ENCODE data around the gene TSKS.

Gene TSKS

DNA sequence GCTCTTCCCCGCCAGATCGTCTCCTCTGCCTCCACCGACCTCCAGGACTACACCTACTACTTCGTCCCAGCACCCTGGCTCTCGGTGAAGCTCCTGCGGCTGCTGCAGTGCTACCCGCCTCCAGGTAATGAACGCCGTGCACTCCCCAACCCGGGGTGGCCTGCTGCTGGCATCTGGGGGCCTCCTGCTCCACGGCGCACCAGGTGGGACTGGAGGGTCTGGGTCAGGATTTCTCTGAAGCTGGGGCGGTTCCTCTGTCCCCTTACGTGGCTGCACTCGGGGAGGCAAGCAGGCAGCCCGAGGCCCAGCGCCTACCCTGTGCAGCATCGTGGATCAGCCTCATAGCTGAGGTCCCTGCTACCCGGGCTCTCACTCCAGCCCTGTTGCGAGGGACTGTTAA, 32.5 kb upstream of the TSKS start:
- Histone ChIP-seq H3K9me3 (ENCODE audit: control insufficient read depth, low read length) (no peaks in the 10 kb centered on the region), H3K27me3 (replicated peaks; ENCODE audit: control insufficient read depth, insufficient read depth, low read length, poor library complexity, severe bottlenecking) (no peaks in the 10 kb centered on the region), H3K4me3 (ENCODE audit: insufficient read depth, low read depth, low read length, poor library complexity, severe bottlenecking) (no peak overlapping the region), H3K4me1 (ENCODE audit: control insufficient read depth, insufficient read depth, low read length, poor library complexity, severe bottlenecking) (no peaks in the 10 kb centered on the region), H3K27ac (ENCODE audit: insufficient read depth, low read length, poor library complexity, severe bottlenecking) (no peak overlapping the region), H3K36me3 (ENCODE audit: control insufficient read depth, insufficient read depth, low read length) (peaks cover 69% of the 10 kb centered on the region)
- no peak for DNase-seq

DNA sequence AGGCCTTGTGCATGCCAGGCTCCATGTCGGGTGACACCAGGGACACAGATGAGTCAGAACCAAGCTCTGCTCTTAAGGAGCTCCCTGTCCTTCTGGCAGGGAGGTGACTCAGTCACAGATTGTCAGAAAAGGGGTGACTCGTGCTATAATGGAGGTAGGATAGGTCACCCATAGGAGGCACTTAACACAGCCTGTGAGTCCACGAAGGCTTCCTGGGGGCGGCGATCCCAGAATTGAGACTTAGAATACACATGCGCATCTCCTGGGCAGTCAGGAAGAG, 30.4 kb upstream of the TSKS start:
- Histone ChIP-seq H3K27ac (ENCODE audit: insufficient read depth, low read length, poor library complexity, severe bottlenecking) (no peak overlapping the region), H3K36me3 (ENCODE audit: control insufficient read depth, insufficient read depth, low read length) (peaks cover 57% of the 10 kb centered on the region), H3K4me3 (ENCODE audit: insufficient read depth, low read depth, low read length, poor library complexity, severe bottlenecking) (no peak overlapping the region), H3K27me3 (replicated peaks; ENCODE audit: control insufficient read depth, insufficient read depth, low read length, poor library complexity, severe bottlenecking) (no peaks in the 10 kb centered on the region), H3K9me3 (ENCODE audit: control insufficient read depth, low read length) (no peaks in the 10 kb centered on the region), H3K4me1 (ENCODE audit: control insufficient read depth, insufficient read depth, low read length, poor library complexity, severe bottlenecking) (no peaks in the 10 kb centered on the region)
- DNase-seq: no peak

- Histone ChIP-seq H3K36me3 (ENCODE audit: control insufficient read depth, insufficient read depth, low read length) (peaks cover 52% of the 10 kb centered on the region), H3K4me3 (ENCODE audit: insufficient read depth, low read depth, low read length, poor library complexity, severe bottlenecking) (no peak overlapping the region), H3K4me1 (ENCODE audit: control insufficient read depth, insufficient read depth, low read length, poor library complexity, severe bottlenecking) (no peaks in the 10 kb centered on the region), H3K9me3 (ENCODE audit: control insufficient read depth, low read length) (no peaks in the 10 kb centered on the region), H3K27me3 (replicated peaks; ENCODE audit: control insufficient read depth, insufficient read depth, low read length, poor library complexity, severe bottlenecking) (no peaks in the 10 kb centered on the region), H3K27ac (ENCODE audit: insufficient read depth, low read length, poor library complexity, severe bottlenecking) (no peak overlapping the region)
- DNase-seq: no peak
These were observed 29.9 kb upstream of the TSKS start for GRCh38 chr19:49792829-49793560.

- Histone ChIP-seq H3K36me3 (ENCODE audit: control insufficient read depth, insufficient read depth, low read length) (peaks cover 46% of the 10 kb centered on the region), H3K4me3 (ENCODE audit: insufficient read depth, low read depth, low read length, poor library complexity, severe bottlenecking) (no peak overlapping the region), H3K9me3 (ENCODE audit: control insufficient read depth, low read length) (no peaks in the 10 kb centered on the region), H3K4me1 (ENCODE audit: control insufficient read depth, insufficient read depth, low read length, poor library complexity, severe bottlenecking) (no peaks in the 10 kb centered on the region), H3K27ac (ENCODE audit: insufficient read depth, low read length, poor library complexity, severe bottlenecking) (no peak overlapping the region), H3K27me3 (replicated peaks; ENCODE audit: control insufficient read depth, insufficient read depth, low read length, poor library complexity, severe bottlenecking) (no peaks in the 10 kb centered on the region)
- DNase-seq: no peak
These were observed 28.8 kb upstream of the TSKS start for GRCh38 chr19:49791776-49792445.

DNA sequence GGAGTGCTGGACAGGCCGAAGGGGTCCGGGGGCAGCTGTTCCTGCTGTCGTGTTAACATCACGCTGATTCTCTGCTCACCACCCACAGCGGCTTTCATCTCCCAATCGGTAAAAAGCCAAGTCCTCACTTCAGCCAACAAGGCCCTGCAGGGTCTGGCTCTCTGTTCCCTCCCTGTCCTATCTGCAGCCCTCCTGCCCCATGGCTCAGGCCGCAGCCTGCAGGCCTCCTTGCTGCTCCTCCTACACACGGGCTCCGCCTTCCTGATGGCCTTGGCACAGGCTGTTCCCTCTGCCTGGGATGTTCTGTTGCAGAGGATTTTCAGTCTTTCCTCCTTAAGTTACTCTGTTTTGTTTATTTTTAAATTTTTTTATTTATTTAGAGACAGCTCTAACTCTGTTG, 27.8 kb upstream of the TSKS start:
- no peak for DNase-seq
- Histone ChIP-seq H3K4me1 (ENCODE audit: control insufficient read depth, insufficient read depth, low read length, poor library complexity, severe bottlenecking) (no peaks in the 10 kb centered on the region), H3K9me3 (ENCODE audit: control insufficient read depth, low read length) (no peaks in the 10 kb centered on the region), H3K36me3 (ENCODE audit: control insufficient read depth, insufficient read depth, low read length) (peaks cover 41% of the 10 kb centered on the region), H3K27me3 (replicated peaks; ENCODE audit: control insufficient read depth, insufficient read depth, low read length, poor library complexity, severe bottlenecking) (no peaks in the 10 kb centered on the region), H3K27ac (ENCODE audit: insufficient read depth, low read length, poor library complexity, severe bottlenecking) (no peak overlapping the region), H3K4me3 (ENCODE audit: insufficient read depth, low read depth, low read length, poor library complexity, severe bottlenecking) (no peak overlapping the region)

- Histone ChIP-seq H3K4me1 (ENCODE audit: control insufficient read depth, insufficient read depth, low read length, poor library complexity, severe bottlenecking) (no peaks in the 10 kb centered on the region), H3K9me3 (ENCODE audit: control insufficient read depth, low read length) (no peaks in the 10 kb centered on the region), H3K27ac (ENCODE audit: insufficient read depth, low read length, poor library complexity, severe bottlenecking) (no peak overlapping the region), H3K4me3 (ENCODE audit: insufficient read depth, low read depth, low read length, poor library complexity, severe bottlenecking) (no peak overlapping the region), H3K27me3 (replicated peaks; ENCODE audit: control insufficient read depth, insufficient read depth, low read length, poor library complexity, severe bottlenecking) (no peaks in the 10 kb centered on the region), H3K36me3 (ENCODE audit: control insufficient read depth, insufficient read depth, low read length) (peaks cover 31% of the 10 kb centered on the region)
- DNase-seq: no peak
These were observed 25.8 kb upstream of the TSKS start for GRCh38 chr19:49788857-49789256.

- Histone ChIP-seq H3K9me3 (ENCODE audit: control insufficient read depth, low read length) (no peaks in the 10 kb centered on the region), H3K27ac (ENCODE audit: insufficient read depth, low read length, poor library complexity, severe bottlenecking) (no peak overlapping the region), H3K27me3 (replicated peaks; ENCODE audit: control insufficient read depth, insufficient read depth, low read length, poor library complexity, severe bottlenecking) (no peaks in the 10 kb centered on the region), H3K4me1 (ENCODE audit: control insufficient read depth, insufficient read depth, low read length, poor library complexity, severe bottlenecking) (no peaks in the 10 kb centered on the region), H3K4me3 (ENCODE audit: insufficient read depth, low read depth, low read length, poor library complexity, severe bottlenecking) (no peak overlapping the region), H3K36me3 (ENCODE audit: control insufficient read depth, insufficient read depth, low read length) (peaks cover 28% of the 10 kb centered on the region)
- DNase-seq: no peak
These were observed 24.6 kb upstream of the TSKS start for GRCh38 chr19:49787746-49788145.

- peaks cover 28% of the 10 kb centered on the region for H3K36me3 ChIP-seq (ENCODE audit: control insufficient read depth, insufficient read depth, low read length)
- H3K4me1 ChIP-seq (ENCODE audit: control insufficient read depth, insufficient read depth, low read length, poor library complexity, severe bottlenecking): no peaks in the 10 kb centered on the region
These were observed 23.3 kb upstream of the TSKS start for GRCh38 chr19:49786376-49786820.

GRCh38 chr19:49782515-49782914, 19.4 kb upstream of the TSKS start:
- H3K27me3 ChIP-seq (replicated peaks; ENCODE audit: control insufficient read depth, insufficient read depth, low read length, poor library complexity, severe bottlenecking): no peaks in the 10 kb centered on the region
- H3K27ac ChIP-seq (ENCODE audit: insufficient read depth, low read length, poor library complexity, severe bottlenecking): no peak overlapping the region

More at GRCh38 chr19:49786376-49786820, 23.3 kb upstream of the TSKS start:
- Histone ChIP-seq H3K4me3 (ENCODE audit: insufficient read depth, low read depth, low read length, poor library complexity, severe bottlenecking) (no peak overlapping the region), H3K9me3 (ENCODE audit: control insufficient read depth, low read length) (no peaks in the 10 kb centered on the region), H3K27ac (ENCODE audit: insufficient read depth, low read length, poor library complexity, severe bottlenecking) (no peak overlapping the region), H3K27me3 (replicated peaks; ENCODE audit: control insufficient read depth, insufficient read depth, low read length, poor library complexity, severe bottlenecking) (no peaks in the 10 kb centered on the region)
- DNase-seq: no peak

DNA sequence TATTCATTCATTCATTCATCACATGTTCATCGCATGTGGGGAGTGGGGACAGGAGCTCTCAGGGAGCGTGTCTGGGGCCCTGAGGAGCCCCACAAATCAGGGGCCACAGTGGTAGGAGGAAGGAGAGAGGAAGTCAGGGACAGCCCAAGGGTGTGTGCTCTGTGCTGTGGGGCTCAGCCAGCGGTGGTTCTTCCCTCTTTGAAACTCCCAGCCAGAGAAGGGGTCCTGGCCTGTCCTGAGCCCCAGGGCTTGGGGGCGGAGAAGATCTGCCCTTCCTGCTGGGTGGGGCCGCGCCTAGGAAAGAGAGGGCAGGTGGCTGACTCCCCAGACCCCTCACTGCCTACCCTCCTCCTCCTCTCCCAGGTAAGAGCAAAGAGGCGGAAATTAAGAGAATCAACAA, 18.3 kb upstream of the TSKS start:
- no peak for DNase-seq
- no peaks in the 10 kb centered on the region for H3K4me1 ChIP-seq (ENCODE audit: control insufficient read depth, insufficient read depth, low read length, poor library complexity, severe bottlenecking)
- peaks cover 16% of the 10 kb centered on the region for H3K36me3 ChIP-seq (ENCODE audit: control insufficient read depth, insufficient read depth, low read length)
- H3K27ac ChIP-seq (ENCODE audit: insufficient read depth, low read length, poor library complexity, severe bottlenecking): no peak overlapping the region
- H3K9me3 ChIP-seq (ENCODE audit: control insufficient read depth, low read length): no peaks in the 10 kb centered on the region
- no peaks in the 10 kb centered on the region for H3K27me3 ChIP-seq (replicated peaks; ENCODE audit: control insufficient read depth, insufficient read depth, low read length, poor library complexity, severe bottlenecking)
- no peak overlapping the region for H3K4me3 ChIP-seq (ENCODE audit: insufficient read depth, low read depth, low read length, poor library complexity, severe bottlenecking)

More at GRCh38 chr19:49782515-49782914, 19.4 kb upstream of the TSKS start:
- H3K9me3 ChIP-seq (ENCODE audit: control insufficient read depth, low read length): no peaks in the 10 kb centered on the region
- no peaks in the 10 kb centered on the region for H3K4me1 ChIP-seq (ENCODE audit: control insufficient read depth, insufficient read depth, low read length, poor library complexity, severe bottlenecking)
- H3K36me3 ChIP-seq (ENCODE audit: control insufficient read depth, insufficient read depth, low read length): peaks cover 20% of the 10 kb centered on the region
- DNase-seq: no peak
- no peak overlapping the region for H3K4me3 ChIP-seq (ENCODE audit: insufficient read depth, low read depth, low read length, poor library complexity, severe bottlenecking)
